ENCODE data around the gene SPON2.
"Not testable (repeated sequence)": the region's sequence is repeated elsewhere in the genome, so short reads cannot be mapped to it uniquely, and the experiment has no call there.

SPON2 gene

GRCh38 chr4:1136048-1136447, 36.3 kb downstream of the SPON2 start:
- no peak for FAIRE-seq

DNA sequence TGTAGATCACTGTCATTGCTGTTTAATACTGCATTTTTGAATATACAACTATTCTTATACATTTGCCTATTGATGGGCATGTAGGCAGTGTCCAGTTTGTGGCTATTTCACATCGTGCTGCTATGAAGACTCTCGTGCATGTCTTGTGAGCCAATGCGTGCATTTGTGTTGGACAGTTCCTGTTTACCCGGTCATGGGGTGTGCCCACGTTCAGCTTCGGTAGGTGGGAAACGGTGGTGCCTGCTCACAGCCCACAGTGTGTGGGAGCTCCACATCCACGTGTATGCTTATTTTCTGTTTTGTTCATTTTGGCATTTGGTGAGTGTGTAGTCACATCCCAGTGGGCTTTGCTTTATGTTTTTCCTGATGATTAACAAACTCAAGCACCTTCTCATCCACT, 39.4 kb downstream of the SPON2 start:
- FAIRE-seq: no peak

GRCh38 chr4:1130316-1131186, 41.8 kb downstream of the SPON2 start:
- FAIRE-seq: peak; percentile 86

DNA sequence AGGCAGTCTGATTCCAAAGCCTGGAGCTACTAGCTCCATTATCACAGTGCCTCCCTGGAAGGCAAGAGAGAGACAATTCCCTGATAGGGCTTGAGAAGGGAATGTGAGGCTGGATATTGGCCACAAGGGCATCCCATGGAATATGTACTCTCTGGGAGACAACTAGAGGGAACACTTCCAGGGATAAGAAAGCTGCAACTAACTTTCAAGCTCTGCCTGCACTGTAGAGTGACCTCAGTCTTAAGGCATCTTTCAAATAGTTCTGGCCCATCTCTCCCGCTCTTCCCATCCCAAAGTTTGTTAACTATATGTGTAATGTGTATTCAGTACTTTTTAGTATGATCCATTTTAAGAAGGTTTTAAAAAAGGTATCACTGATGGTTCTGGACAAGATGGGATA, 45.9 kb downstream of the SPON2 start:
- no peak for FAIRE-seq

- not testable (repeated sequence) for FAIRE-seq
Observed at GRCh38 chr4:1125466-1125865, 46.9 kb downstream of the SPON2 start.

DNA sequence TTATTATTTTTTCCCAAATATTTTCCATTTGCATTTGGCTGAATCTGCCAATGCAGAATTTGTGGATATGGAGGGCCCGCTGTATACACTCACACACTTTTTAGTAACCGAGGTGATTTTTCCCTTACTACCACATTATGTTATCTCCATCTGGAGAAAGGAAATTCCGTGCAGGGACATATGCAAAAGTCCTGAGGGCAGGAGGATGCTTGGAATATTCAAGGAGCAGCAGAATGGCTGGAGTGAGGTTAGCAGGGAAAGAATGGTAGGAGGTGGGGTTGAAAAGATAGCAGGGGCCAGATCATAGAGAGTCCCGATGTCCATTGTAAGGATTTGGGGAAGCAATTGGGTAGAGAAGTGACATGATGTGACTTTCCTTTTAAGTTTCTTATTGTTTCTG, 47.6 kb downstream of the SPON2 start:
- no peak for FAIRE-seq

DNA sequence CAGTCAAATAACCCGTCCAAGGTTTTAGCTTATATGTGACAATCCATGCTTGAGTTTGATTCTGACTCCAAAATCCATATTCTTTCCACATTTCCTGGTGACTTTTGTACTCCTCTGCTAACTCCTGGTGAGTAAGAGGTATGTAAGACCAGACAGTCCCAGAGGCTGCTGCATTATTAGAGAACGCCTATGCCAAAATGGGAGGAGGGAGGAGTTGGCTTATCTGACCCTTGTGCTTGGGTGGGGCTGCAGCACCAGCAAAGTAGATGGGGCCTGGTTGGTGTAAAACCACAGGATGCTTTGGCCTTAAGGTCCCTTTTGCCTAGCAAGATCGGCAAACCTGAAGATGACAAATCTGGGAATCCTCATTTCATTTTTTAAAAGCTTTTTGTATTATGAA, 49.9 kb downstream of the SPON2 start:
- no peak for FAIRE-seq
